ENCODE measurements around the gene HOXD10. TPM values are rescaled to one million over a fixed set of nuclear protein-coding genes. Genes with fewer than 3 reads are reported as not detected.

Gene HOXD10
- total RNA-seq, 3 donors from 2014 or later, result 1.6 to 5.2 TPM; not detected in 1

- Histone ChIP-seq H3K27me3 (peaks cover 16 to 99% of the 10 kb centered on the region in 2 donors), H3K4me1 (peaks cover 5% of the 10 kb centered on the region in 2 donors)
Measured at GRCh38 chr2:176089843-176090395, 26.7 kb upstream of the HOXD10 start.

DNA sequence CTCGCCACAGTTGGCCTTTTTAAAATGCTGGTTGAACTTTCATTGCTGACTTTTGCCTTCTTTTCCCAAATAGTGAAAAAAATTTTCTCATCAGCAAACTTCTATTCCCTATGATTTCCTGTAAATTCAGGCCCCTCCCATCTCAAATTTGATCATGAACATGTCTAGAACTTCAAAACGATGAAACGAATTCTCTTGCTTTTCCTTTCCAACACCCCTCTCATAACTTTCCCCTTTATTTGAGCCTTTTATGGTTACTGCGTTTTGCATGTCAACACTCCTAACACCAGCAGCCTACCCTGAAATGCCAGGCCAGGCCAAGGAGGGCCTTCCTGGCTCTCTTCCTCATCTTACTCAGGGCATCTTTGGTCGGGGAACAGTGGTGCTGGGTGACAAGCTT, 25.7 kb upstream of the HOXD10 start:
- no peaks in the 10 kb centered on the region for H3K9me3 ChIP-seq
- no peak overlapping the region for H3K27ac ChIP-seq
- no peak for DNase-seq (ENCODE audit: low spot score in 2 of 2)
- H3K4me3 ChIP-seq, result no peak overlapping the region
- TF ChIP-seq POLR2AphosphoS5 (IDR thresholded peaks at IDR 0.05) (no peak), POLR2A (IDR thresholded peaks at IDR 0.05) (no peak)
- TF ChIP-seq, protein P1, sequence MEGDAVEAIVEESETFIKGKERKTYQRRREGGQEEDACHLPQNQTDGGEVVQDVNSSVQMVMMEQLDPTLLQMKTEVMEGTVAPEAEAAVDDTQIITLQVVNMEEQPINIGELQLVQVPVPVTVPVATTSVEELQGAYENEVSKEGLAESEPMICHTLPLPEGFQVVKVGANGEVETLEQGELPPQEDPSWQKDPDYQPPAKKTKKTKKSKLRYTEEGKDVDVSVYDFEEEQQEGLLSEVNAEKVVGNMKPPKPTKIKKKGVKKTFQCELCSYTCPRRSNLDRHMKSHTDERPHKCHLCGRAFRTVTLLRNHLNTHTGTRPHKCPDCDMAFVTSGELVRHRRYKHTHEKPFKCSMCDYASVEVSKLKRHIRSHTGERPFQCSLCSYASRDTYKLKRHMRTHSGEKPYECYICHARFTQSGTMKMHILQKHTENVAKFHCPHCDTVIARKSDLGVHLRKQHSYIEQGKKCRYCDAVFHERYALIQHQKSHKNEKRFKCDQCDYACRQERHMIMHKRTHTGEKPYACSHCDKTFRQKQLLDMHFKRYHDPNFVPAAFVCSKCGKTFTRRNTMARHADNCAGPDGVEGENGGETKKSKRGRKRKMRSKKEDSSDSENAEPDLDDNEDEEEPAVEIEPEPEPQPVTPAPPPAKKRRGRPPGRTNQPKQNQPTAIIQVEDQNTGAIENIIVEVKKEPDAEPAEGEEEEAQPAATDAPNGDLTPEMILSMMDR (IDR thresholded peaks at IDR 0.05), result no peak
- intact Hi-C loops (cut with DNase I; ENCODE audit: low total_unique reads), result no loop called here
- H3K4me1 ChIP-seq, result peaks cover 5% of the 10 kb centered on the region in 2 donors
- no peaks in the 10 kb centered on the region for H3K36me3 ChIP-seq
- peaks cover 16 to 99% of the 10 kb centered on the region in 2 donors for H3K27me3 ChIP-seq

More at GRCh38 chr2:176089843-176090395, 26.7 kb upstream of the HOXD10 start:
- TF ChIP-seq POLR2A (IDR thresholded peaks at IDR 0.05), result no peak
- TF ChIP-seq, protein P1 (IDR thresholded peaks at IDR 0.05), result no peak
- Histone ChIP-seq H3K27ac (no peak overlapping the region), H3K36me3 (no peaks in the 10 kb centered on the region), H3K9me3 (no peaks in the 10 kb centered on the region), H3K4me3 (no peak overlapping the region)
- intact Hi-C loops (cut with DNase I; ENCODE audit: low total_unique reads), result loop anchor here (10.0 kb wide), 1 partner anchor 405 kb away; no protein-coding TSS in a partner anchor
- no peak for DNase-seq (ENCODE audit: low spot score in 2 of 2)

GRCh38 chr2:176091329-176092258, 25.0 kb upstream of the HOXD10 start:
- intact Hi-C loops (cut with DNase I; ENCODE audit: low total_unique reads), result no loop called here
- Histone ChIP-seq H3K4me3 (no peak overlapping the region), H3K9me3 (no peaks in the 10 kb centered on the region), H3K27me3 (peaks cover 12 to 99% of the 10 kb centered on the region in 2 donors), H3K27ac (no peak overlapping the region), H3K4me1 (peaks cover 5% of the 10 kb centered on the region in 2 donors), H3K36me3 (no peaks in the 10 kb centered on the region)
- no peak for DNase-seq (ENCODE audit: low spot score in 2 of 2)
- TF ChIP-seq POLR2A (IDR thresholded peaks at IDR 0.05) (no peak), POLR2AphosphoS5 (IDR thresholded peaks at IDR 0.05) (no peak)
- TF ChIP-seq, protein P1 (IDR thresholded peaks at IDR 0.05), result no peak

DNA sequence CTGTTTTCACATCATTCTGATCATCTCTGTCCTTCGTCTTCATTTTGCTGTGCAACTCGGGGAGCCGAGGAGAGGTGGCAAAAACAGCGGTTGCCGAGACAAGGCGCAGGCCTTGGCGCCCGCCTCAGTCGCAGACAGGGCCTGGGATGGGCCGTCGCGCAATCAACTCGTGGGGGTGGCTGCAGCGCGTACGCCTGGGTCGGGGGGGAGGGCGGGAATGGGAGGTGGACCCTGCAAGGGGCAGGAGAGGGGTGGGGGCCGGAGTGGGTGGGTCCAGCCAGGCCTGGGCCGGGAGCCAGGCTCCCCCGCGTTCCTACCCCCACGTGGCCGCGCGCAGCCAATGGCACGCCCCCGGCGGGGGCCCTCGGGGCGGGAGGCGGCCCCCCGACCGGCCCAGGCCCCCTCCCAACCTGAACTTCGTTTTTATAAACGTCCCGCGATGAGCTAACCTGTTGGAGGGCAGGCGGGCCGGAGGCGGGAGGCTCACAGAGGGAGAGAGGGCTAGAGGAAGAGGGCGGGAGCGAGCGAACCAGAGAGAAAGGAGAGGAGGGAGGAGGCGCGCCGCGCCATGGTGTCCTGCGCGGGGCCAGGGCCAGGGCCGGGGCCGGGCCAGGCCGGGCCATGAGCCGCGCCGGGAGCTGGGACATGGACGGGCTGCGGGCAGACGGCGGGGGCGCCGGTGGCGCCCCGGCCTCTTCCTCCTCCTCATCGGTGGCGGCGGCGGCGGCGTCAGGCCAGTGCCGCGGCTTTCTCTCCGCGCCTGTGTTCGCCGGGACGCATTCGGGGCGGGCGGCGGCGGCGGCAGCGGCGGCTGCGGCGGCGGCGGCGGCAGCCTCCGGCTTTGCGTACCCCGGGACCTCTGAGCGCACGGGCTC, 24.1 kb upstream of the HOXD10 start, which contains the start of gene HOXD13:
HOXD13 (plus strand) TSS at position 452 of the 875 bp plus-strand sequence; CDS start at position 622, 170 bp downstream.
- DNase-seq (ENCODE audit: low spot score in 2 of 2), result no peak
- TF ChIP-seq POLR2A (IDR thresholded peaks at IDR 0.05) (no peak), POLR2AphosphoS5 (IDR thresholded peaks at IDR 0.05) (no peak)
- TF ChIP-seq, protein P1 (IDR thresholded peaks at IDR 0.05), result no peak
- no peak within 1 kb of the TSS for H3K27ac ChIP-seq
- peak within 1 kb of the TSS; percentile 10 to 63 (median 35) for H3K4me3 ChIP-seq
- H3K4me1 ChIP-seq, result peaks cover 5% of the 10 kb centered on the region in 2 donors
- H3K36me3 ChIP-seq, result no peaks in the 10 kb centered on the region
- peaks cover 12 to 99% of the 10 kb centered on the region in 2 donors for H3K27me3 ChIP-seq
- intact Hi-C loops (cut with DNase I; ENCODE audit: low total_unique reads), result no loop called here
- H3K9me3 ChIP-seq, result no peaks in the 10 kb centered on the region
